Mesothelial cell of epicardium (in vitro differentiated cells): ENCODE measurements around the gene CHM. TPM values are rescaled to one million over a fixed set of nuclear protein-coding genes. Genes with fewer than 3 reads are reported as not detected.

Experiments used
- DNase-seq, 2 experiments: peaks; one replicate each; pipeline ENCODE4 v3.0.0; 2021; ENCODE audit warnings: low spot score in 2 of 2; ENCODE audit not compliant: unreplicated experiment in 2 of 2
- H3K27ac Mint-ChIP-seq: 2 replicates; pipeline ENCODE4 v1.8.0; 2021; ENCODE audit warnings: mixed read lengths
- H3K27me3 Mint-ChIP-seq: 2 replicates; pipeline ENCODE4 v1.8.0; 2021; ENCODE audit warnings: low read depth, mixed read lengths
- H3K36me3 Mint-ChIP-seq: 2 replicates; pipeline ENCODE4 v1.8.0; 2021; ENCODE audit warnings: mixed read lengths
- H3K4me1 Mint-ChIP-seq: 2 replicates; pipeline ENCODE4 v1.8.0; 2021; ENCODE audit warnings: mixed read lengths
- H3K4me3 Mint-ChIP-seq: 2 replicates; pipeline ENCODE4 v1.8.0; 2021; ENCODE audit warnings: mild to moderate bottlenecking, moderate library complexity, mixed read lengths
- H3K9me3 Mint-ChIP-seq: 2 replicates; pipeline ENCODE4 v1.8.0; 2021; ENCODE audit warnings: mixed read lengths
- total RNA-seq: library from RNA; stranded (reverse); gene quantifications from 3 replicates; pipeline ENCODE4 v1.2.1, GENCODE V29; 2021
- TF ChIP-seq, protein P1 (sequence below): fragments of 200-600 bp; sonication (generic); IDR thresholded peaks from one replicate; pipeline ENCODE4 v1.5.0; 2021; ENCODE audit warnings: antibody characterized with exemption; ENCODE audit not compliant: unreplicated experiment

The CHM gene
- total RNA-seq, 1 donor from 2014 or later: 43.2 TPM

DNA sequence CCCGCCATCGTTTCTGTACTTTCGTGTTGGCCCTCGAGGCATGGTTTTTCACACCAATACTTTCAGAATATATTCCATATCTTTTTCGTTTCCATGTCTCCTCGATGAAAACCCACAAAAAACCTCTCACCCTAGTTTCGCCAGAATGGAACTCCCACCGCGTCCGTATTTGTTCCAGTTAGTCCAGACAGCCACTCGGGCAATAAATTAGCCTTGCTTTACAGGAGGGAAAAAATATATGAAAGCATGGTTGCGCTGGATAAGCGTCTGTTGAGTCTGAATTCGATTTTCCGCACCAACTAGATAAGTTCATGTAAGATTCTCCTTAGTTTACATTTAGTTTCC lies 550 bp upstream of the CHM start:
- TF ChIP-seq, protein P1, sequence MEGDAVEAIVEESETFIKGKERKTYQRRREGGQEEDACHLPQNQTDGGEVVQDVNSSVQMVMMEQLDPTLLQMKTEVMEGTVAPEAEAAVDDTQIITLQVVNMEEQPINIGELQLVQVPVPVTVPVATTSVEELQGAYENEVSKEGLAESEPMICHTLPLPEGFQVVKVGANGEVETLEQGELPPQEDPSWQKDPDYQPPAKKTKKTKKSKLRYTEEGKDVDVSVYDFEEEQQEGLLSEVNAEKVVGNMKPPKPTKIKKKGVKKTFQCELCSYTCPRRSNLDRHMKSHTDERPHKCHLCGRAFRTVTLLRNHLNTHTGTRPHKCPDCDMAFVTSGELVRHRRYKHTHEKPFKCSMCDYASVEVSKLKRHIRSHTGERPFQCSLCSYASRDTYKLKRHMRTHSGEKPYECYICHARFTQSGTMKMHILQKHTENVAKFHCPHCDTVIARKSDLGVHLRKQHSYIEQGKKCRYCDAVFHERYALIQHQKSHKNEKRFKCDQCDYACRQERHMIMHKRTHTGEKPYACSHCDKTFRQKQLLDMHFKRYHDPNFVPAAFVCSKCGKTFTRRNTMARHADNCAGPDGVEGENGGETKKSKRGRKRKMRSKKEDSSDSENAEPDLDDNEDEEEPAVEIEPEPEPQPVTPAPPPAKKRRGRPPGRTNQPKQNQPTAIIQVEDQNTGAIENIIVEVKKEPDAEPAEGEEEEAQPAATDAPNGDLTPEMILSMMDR: no peak
- no peak overlapping the region for H3K27ac Mint-ChIP-seq
- H3K27me3 Mint-ChIP-seq: peaks cover 2% of the 10 kb centered on the region

DNA sequence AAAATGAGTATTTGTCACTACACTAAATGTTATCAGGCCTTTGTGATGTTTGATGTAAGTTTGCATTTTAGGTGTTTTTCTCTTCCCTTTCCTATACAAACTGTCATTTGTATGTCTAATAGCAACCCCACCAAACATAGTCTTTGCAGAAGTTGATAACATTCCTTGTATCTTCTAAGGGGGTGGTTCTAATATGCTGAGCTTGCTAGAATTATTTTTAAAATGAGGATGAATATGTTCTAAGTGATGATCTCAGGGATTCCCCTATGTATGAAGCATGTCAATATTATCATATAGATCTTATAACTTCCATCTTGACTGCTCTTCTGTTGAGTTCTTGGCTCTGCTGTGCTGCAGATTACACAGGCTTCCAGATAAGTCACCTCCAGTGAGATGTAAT lies 3.1 kb downstream of the CHM start:
- Mint-ChIP-seq H3K4me3 (no peak overlapping the region), H3K36me3 (peaks cover 6% of the 10 kb centered on the region), H3K4me1 (peaks cover 15% of the 10 kb centered on the region), H3K9me3 (peaks cover 7% of the 10 kb centered on the region), H3K27ac (no peak overlapping the region), H3K27me3 (no peaks in the 10 kb centered on the region)
- no peak for DNase-seq
- TF ChIP-seq, protein P1: no peak

More for the DNA sequence above, 550 bp upstream of the CHM start:
- Mint-ChIP-seq H3K4me3 (no peak overlapping the region), H3K36me3 (peaks cover 2% of the 10 kb centered on the region), H3K4me1 (peaks cover 13% of the 10 kb centered on the region), H3K9me3 (peaks cover 7% of the 10 kb centered on the region)
- DNase-seq: no peak

DNA sequence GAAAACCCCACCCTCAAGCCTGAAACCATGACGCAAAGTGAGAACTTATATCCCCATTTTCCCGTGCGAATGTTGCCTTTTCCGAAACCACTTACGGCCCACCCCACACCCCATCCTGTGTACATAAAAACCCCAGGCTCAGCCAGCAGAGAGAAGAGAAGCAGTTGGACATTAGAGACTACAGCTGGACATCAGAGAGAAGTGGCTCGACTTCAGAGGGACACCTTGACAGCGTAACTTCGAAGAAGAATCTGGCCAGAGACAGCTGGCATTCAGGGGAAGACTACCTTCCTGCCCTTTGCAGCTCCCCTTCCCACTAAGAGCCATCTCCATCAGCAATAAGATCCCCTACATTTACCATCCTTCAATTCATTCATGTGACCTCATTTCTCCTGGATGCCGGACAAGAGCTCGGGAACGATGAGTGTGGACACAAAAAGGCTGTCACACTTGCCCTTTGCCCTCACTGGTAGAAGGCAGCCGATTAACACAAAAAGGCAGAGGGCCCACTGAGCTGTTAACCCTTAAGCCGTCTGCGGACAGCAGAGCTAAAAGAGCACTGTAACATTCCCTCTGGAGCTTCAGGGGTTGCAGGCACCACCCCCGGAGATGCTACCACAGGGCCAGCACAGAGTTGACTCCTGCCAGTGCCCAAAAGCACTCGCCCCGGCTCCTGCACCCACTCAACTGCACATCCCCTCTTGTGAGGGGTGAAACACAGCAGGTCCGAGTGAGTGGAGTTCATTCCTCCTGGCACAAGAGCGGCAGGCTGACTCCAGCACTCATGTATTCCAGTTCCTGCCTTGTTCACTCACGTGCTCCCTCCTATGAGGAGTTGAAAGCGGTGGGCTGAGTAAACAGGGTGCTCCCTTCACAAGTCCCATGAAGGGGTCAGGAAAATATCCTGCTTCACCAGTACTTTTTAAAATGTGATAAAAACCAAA lies 7.5 kb downstream of the CHM start:
- Mint-ChIP-seq H3K9me3 (peaks cover 3% of the 10 kb centered on the region), H3K4me3 (no peak overlapping the region), H3K27me3 (no peaks in the 10 kb centered on the region), H3K36me3 (peaks cover 11% of the 10 kb centered on the region), H3K27ac (no peak overlapping the region), H3K4me1 (peaks cover 7% of the 10 kb centered on the region)
- TF ChIP-seq, protein P1: no peak
- DNase-seq: no peak

DNA sequence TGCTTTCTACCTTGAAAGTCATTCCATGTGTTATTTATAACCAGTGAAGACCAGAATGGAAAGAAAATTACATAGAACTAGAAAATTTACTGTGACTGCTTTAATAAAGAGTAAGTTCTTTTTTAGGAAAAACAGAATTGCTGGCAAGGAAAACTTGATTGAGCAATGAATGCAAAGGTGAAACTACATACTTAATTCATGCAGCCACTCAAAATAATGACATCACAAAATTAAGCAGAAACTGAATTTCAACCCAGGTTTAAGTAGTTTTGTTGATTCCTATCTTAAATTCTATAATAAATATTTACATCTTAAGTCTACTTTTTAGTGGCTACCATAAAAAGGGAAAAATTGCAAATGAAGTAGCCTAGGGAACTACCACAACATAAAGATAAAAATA lies 14.0 kb downstream of the CHM start:
- H3K4me1 Mint-ChIP-seq: peaks cover 27% of the 10 kb centered on the region
- peaks cover 3% of the 10 kb centered on the region for H3K9me3 Mint-ChIP-seq
- peak overlapping the region; percentile 66 for H3K27ac Mint-ChIP-seq
- no peak for DNase-seq
- no peak overlapping the region for H3K4me3 Mint-ChIP-seq
- no peaks in the 10 kb centered on the region for H3K27me3 Mint-ChIP-seq
- peaks cover 11% of the 10 kb centered on the region for H3K36me3 Mint-ChIP-seq
- TF ChIP-seq, protein P1: no peak

DNA sequence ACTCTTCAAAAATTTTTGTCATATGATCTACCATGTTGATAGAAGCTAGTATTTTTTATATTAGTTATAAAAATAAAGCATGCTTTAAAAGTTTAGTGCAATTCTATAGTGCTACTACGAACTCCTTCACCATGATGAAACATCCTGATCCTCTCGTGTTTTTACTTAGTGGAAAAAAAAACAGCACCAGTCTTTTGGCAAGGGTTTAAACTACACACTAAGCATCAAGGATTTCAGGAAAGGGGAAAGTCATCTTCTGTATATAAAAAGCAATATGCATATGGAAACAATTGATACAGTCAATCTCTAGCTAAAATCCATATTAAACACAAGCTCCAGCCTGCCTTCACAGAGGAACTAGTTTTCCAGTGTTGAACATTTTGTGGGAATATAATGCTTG lies 18.7 kb downstream of the CHM start:
- TF ChIP-seq, protein P1: no peak
- peak overlapping the region; percentile 74 for H3K27ac Mint-ChIP-seq
- no peaks in the 10 kb centered on the region for H3K9me3 Mint-ChIP-seq
- DNase-seq: no peak
- peaks cover 8% of the 10 kb centered on the region for H3K36me3 Mint-ChIP-seq
- no peak overlapping the region for H3K4me3 Mint-ChIP-seq
- H3K27me3 Mint-ChIP-seq: no peaks in the 10 kb centered on the region
- H3K4me1 Mint-ChIP-seq: peaks cover 20% of the 10 kb centered on the region
